GM19324 (cell line): ENCODE measurements around the gene TAAR6.
"Not testable (repeated sequence)": the region's sequence is repeated elsewhere in the genome, so short reads cannot be mapped to it uniquely, and the experiment has no call there.

Experiments
- ATAC-seq: cut with Tn5 transposase; IDR thresholded peaks from one replicate; pipeline ENCODE4 v1.9.1; 2021; ENCODE audit warnings: mild to moderate bottlenecking, moderate library complexity; ENCODE audit not compliant: unreplicated experiment, low FRiP score

TAAR6 gene

GRCh38 chr6:132587424-132587823 lies 17.3 kb downstream of the TAAR6 start:
- no peak for ATAC-seq

DNA sequence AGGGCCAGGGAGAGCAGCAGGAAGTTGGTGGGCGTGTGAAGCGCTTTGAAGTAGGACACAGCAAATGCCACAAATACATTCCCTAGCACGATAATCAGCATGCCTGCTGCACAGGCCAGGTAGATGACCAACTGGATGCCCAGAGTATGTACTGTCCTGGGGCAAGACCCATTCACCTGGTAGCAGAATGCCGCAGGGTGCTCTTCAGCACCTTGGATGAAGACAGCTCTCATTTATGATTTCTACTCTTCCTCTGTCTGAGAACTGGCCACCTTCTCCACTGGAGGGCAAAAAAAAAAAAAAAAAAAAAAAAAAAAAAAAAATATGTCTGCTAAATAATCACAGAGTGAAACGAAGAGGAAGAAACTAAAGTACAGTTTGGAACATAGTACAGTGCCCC lies 19.3 kb downstream of the TAAR6 start, which contains the start of gene TAAR5:
Gene TAAR5 (minus strand): TSS at position 288 of the 400 bp plus-strand sequence. CDS start 55 bp downstream, at position 233.
- ATAC-seq, result no peak

GRCh38 chr6:132590362-132590761 lies 20.2 kb downstream of the TAAR6 start:
- no peak for ATAC-seq

GRCh38 chr6:132592855-132593254 lies 22.7 kb downstream of the TAAR6 start:
- ATAC-seq, result no peak

DNA sequence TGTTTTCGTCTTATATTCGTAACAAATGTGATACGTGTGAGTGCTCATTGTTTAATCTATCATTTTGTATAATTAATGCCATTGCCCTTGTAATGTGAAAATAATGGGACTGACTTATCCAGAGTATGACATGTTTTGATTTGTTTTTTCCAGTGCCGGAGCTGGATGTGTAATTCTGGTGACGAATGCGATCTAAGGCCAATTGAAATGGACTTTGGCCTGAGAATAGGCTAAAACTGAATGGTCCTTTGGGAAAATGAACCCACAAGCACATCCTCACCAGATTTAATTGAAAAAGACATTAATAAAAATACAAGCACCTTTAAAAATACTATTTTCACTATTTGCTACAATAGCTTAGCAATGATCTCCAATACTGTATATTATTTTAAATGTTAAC lies 26.1 kb downstream of the TAAR6 start:
- ATAC-seq, result no peak

GRCh38 chr6:132598473-132598872 lies 28.4 kb downstream of the TAAR6 start:
- ATAC-seq, result peak; percentile 78

DNA sequence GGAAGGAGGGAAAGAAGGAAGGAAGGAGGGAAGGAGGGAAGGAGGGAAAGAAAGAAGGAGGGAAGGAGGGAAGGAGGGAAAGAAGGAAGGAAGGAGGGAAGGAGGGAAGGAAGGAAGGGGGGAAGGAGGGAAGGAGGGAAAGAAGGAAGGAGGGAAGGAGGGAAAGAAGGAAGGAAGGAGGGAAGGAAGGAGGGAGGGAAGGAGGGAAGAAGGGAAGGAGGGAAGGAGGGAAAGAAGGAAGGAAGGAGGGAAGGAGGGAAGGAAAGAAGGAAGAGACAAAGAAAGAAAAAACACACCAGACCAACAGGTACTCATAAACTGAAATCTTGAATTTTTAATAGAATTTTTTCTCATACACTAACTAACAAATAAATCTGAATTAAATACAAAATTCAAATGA lies 30.8 kb downstream of the TAAR6 start:
- not testable (repeated sequence) for ATAC-seq

DNA sequence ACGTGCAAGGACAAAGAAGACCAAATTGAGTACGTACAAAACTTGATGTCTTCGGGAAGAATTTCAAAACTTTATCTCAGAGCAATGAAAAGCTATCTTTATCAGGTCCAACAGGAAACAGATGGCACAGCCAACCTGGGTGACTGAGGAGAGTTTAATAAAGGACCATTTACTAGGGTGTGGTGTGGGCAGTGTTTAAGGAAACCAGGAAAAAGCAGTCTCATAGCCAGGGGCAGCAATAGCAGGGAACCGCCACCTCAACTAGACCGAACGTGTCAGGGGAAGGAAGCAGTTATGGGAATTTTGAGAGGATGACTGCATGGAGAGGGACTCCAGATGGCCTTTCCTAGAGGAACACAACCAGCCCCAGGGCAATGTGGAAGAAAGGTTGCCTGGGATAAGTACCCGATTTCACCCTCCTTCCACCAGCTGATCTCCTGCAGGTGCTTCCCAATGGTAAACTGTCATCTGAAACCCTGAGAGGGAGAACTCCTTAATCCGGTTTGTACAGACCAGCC lies 34.6 kb downstream of the TAAR6 start:
- no peak for ATAC-seq

- no peak for ATAC-seq
Measured at GRCh38 chr6:132607544-132608233, 37.6 kb downstream of the TAAR6 start.

DNA sequence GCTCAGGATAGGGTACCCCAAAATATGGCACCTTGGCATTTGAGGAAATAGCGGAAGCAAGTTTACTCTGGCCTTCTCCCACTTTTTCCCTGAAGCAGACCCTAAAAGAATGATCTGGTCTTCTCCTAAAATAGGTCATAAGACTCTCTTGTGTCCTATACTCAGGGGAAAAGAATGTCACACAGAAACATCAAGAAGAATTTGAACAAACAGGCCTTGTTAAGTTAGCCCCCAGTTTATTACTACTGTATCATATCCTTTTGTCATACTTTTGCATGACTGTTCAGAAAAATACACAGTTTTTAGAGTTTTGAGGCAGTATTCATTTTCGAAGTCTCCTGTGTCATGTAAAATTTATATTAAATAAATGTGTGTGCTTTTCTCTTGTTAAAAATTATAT lies 41.5 kb downstream of the TAAR6 start:
- ATAC-seq, result no peak

- peak; percentile 82 for ATAC-seq
Measured at GRCh38 chr6:132612449-132613108, 42.5 kb downstream of the TAAR6 start.

DNA sequence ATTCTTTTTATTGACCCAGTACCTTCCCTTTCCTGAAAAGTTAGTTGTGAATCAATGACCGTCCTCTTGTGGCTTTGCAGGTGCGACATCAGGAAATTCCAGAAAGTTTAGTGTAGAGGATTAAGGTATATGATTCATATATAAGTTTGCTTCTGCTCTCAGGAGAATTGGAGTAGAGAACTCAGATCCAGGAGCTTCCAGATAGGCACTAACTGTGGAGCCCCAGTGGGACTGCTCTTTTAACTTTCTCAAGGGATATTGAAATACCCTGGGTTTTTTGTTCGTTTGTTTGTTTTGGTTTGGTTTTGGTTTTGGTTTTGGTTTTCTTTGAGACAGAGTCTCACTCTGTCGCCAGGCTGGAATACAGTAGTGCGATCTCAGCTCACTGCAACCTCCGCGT lies 44.4 kb downstream of the TAAR6 start:
- ATAC-seq, result no peak

DNA sequence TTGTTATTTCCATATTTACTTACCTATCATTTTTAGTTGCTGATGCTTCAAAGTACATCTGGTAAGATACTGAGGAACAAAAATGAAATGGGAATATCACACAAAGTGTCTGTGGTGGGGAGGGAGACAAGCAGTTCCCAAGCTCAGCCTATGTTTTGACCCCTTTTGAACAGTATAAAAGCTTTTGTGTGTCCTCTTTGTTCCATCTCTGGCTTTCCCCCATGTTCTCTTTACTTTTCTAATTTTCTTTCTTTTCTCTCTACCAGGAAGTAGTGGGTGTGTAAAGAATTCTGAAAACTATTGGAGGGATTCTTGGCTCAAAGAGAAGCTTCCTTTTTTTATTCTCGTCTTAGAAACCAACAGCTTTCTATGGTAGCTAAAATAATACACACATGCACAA lies 46.6 kb downstream of the TAAR6 start:
- ATAC-seq, result no peak
